ENCODE data around the gene TBC1D24. TPM values are rescaled to one million over a fixed set of nuclear protein-coding genes. Genes with fewer than 3 reads are reported as not detected.

The TBC1D24 gene
- total and polyA plus RNA-seq, 9 of the 15 experiments (the other 6 are each of a cell fraction or from before 2014, with no cell fraction given): 1.7 to 22.6 (median 7.2) TPM

DNA sequence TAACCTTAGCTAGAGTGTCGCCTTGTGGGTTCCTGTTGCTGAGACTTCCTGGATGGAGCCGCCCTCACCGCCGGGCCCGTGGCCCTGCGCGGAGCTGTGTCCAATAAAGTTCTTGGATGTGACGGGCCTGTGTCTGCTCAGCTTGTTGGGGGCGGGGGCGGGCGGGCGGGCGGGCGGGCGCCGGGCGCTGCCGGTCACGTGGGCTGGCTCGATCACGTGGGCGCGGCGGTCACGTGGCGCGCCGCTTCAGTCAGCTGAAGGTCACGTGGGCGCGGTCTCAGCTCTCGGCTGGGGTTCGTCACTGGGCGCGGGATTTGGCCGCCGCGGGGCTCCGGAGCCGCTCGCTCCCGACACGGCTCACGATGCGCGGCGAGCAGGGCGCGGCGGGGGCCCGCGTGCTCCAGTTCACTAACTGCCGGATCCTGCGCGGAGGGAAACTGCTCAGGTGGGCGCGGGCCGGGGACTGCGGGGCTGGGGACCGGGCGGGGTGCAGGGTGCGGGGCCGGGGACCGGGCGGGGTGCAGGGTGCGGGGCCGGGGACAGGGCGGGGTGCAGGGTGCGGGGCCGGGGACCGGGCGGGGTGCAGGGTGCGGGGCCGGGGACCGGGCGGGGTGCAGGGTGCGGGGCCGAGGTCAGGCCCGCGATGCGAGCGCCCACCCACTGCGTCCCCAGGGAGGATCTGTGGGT is 45.3 kb downstream of the TBC1D24 start, which contains the start of gene AMDHD2 (continued):
- TF ChIP-seq ZNF639 (CRISPR knock-in tag; conservative IDR thresholded peaks at IDR 0.05 in 1 of 2, IDR thresholded peaks at IDR 0.05 in 1 of 2) (peak in 1 of 2 experiments; percentile 85; a peak in 2 of 4 replicates), ZNF707 (CRISPR knock-in tag; conservative IDR thresholded peaks at IDR 0.05) (no peak), THAP12 (CRISPR knock-in tag; IDR thresholded peaks at IDR 0.05) (0 out of 2 replicates have a peak, but pooled peaks have one; percentile 26), SREBF1 (IDR thresholded peaks at IDR 0.05; ENCODE audit: borderline replicate concordance, low read depth, low read length) (peak; percentile 77; the same call in 1 of the 2 replicates), ZMIZ1 (IDR thresholded peaks at IDR 0.05; ENCODE audit: low read depth in 2 of 2, low read length in 2 of 2) (peak in 1 of 2 experiments; percentile 58; a peak in 1 of 4 replicates), NEUROD1 (IDR thresholded peaks at IDR 0.05; ENCODE audit: borderline replicate concordance, low read depth, low read length, partially characterized antibody) (peak; percentile 47), PBX2 (CRISPR knock-in tag; IDR thresholded peaks at IDR 0.05; ENCODE audit: low read depth) (no peak), PBX2 (tag; conservative IDR thresholded peaks at IDR 0.05; ENCODE audit: low read depth) (no peak), FIP1L1 (IDR thresholded peaks at IDR 0.05; ENCODE audit: low read depth, low read length, poor library complexity, severe bottlenecking) (peak; percentile 48), CREB1 (IDR thresholded peaks at IDR 0.05) (peak; percentile 71; the same call in 1 of the 2 replicates), CREB1 (CRISPR knock-in tag; IDR thresholded peaks at IDR 0.05) (peak; percentile 63; the same call in 1 of the 2 replicates), ESRRB (CRISPR knock-in tag; IDR thresholded peaks at IDR 0.05; ENCODE audit: borderline replicate concordance) (no peak), POLR3G (IDR thresholded peaks at IDR 0.05; ENCODE audit: extremely low read depth, insufficient read length, insufficient replicate concordance) (no peak), RBBP5 (IDR thresholded peaks at IDR 0.05; ENCODE audit: borderline replicate concordance, insufficient read depth, low read length, poor library complexity, severe bottlenecking) (peak; percentile 54), SMAD2 (IDR thresholded peaks at IDR 0.05; ENCODE audit: low read depth, low read length) (no peak)
